HUDEP-2 (cell line): ENCODE data around the gene ABCA9.
"Not testable (repeated sequence)": the region's sequence is repeated elsewhere in the genome, so short reads cannot be mapped to it uniquely, and the experiment has no call there.

Experiments used
- DNase-seq, 76 experiments: peaks; one replicate each; lab custom pipeline; 2025; ENCODE audit not compliant: unreplicated experiment in 76 of 76; lab: John Stamatoyannopoulos, UW

ABCA9 gene

GRCh38 chr17:69044371-69044770 lies 16.4 kb downstream of the ABCA9 start:
- DNase-seq: no peak

- no peak for DNase-seq
These were observed 17.5 kb downstream of the ABCA9 start for GRCh38 chr17:69043098-69043734.

DNA sequence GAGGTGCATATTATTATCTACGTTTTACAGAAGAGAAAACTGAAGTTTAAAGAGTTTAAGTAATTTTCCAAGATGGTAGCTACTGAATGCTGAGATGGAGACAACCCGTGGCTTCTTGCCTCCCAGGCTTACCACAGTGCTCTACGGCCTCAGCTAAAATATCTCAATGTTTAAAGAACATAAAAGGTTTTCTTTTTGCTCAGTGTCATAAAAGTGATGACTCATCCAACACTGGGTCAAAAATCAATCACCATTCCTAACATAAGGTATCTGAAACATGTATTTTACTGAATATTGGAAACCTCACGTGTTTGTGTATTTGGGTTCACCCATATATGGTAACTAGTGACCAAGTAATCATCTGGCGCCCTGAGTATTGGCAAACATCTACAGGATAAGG lies 18.4 kb downstream of the ABCA9 start:
- no peak for DNase-seq

- no peak for DNase-seq
These were observed 28.9 kb downstream of the ABCA9 start for GRCh38 chr17:69031839-69032238.

- no peak for DNase-seq
These were observed 30.6 kb downstream of the ABCA9 start for GRCh38 chr17:69030169-69030568.

DNA sequence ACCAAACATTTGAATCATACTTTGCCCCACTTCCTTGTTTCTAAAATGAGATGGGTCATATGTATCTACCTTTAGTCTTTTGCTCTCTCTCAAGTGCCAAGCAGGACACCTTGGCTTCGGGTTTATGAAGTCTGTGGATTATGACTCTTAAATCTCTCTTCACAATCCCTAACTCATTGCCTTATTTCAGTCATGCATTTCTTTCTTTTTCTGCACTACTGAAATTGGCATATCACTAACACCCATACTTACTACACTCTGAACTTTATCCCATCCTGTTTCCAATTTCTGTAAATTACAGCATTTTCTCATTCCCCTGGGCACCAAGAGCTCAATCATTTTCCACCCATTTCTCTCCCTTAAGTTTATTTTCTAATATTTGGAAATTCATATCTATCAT lies 42.0 kb downstream of the ABCA9 start:
- no peak for DNase-seq

DNA sequence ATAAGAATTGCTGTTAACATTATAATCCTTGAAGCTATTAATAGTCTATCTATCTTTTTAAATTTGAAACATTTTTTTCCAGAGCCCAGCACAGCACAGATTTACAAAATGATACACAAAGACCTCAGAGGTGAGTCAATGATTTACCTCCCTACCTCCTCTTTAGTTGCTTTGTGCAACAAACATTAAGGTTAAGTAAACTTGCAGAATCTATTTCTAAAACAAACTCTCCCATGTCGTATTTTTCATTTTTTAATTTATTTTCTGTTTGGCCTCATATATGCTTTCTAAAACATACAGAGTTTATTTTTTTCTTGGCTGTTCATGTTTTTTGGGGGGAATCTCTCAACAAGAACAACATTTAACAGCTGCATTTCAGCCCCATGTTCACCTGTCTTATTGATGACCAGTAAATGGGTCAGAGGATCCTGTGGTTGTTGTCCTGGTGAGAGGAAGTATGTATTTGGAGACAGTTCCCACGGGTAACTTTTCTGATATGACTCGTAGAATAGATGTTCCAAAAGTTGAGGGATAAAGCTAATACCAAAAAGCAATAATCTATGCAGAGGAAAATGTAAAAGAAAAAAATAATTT lies 42.6 kb downstream of the ABCA9 start:
- no peak for DNase-seq

GRCh38 chr17:69015631-69016030 lies 45.1 kb downstream of the ABCA9 start:
- DNase-seq: no peak

- no peak for DNase-seq
These were observed 47.6 kb downstream of the ABCA9 start for GRCh38 chr17:69012895-69013805.

GRCh38 chr17:69009930-69010329 lies 50.8 kb downstream of the ABCA9 start:
- DNase-seq: no peak

DNA sequence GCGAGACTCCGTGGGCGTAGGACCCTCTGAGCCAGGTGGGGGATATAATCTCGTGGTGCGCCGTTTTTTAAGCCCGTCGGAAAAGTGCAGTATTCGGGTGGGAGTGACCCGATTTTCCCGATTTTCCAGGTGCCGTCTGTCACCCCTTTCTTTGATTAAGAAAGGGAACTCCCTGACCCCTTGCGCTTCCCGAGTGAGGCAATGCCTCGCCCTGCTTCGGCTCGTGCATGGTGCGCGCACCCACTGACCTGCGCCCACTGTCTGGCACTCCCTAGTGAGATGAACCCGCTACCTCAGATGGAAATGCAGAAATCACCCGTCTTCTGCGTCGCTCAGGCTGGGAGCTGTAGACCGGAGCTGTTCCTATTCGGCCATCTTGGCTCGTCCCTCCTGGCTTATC lies 56.0 kb downstream of the ABCA9 start:
- DNase-seq: not testable (repeated sequence)

DNA sequence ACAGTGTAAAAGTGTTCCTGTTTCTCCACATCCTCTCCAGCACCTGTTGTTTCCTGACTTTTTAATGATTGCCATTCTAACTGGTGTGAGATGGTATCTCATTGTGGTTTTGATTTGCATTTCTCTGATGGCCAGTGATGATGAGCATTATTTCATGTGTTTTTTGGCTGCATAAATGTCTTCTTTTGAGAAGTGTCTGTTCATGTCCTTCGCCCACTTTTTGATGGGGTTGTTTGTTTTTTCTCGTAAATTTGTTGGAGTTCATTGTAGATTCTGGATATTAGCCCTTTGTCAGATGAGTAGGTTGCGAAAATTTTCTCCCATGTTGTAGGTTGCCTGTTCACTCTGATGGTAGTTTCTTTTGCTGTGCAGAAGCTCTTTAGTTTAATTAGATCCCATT lies 61.0 kb downstream of the ABCA9 start:
- not testable (repeated sequence) for DNase-seq

GRCh38 chr17:68993112-68993511 lies 67.6 kb downstream of the ABCA9 start:
- DNase-seq: no peak

DNA sequence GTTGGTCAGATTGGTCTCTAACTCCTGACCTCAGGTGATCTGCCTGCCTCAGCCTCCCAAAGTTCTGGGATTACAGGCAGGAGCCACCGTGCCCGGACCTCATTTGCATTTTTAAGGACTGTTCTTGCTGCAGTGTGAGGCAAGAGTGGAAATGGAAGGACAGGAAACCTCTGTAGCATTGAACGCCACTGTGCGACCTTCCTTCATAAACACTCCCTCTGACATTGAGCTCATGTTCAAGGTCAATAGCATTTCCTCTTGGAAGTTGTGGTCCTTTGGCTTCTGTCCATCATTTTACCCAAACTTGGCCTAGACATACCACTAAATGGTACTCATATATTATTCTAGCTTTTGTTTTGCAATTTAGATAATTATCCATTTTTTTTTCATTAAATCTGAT lies 72.8 kb downstream of the ABCA9 start:
- DNase-seq: no peak

DNA sequence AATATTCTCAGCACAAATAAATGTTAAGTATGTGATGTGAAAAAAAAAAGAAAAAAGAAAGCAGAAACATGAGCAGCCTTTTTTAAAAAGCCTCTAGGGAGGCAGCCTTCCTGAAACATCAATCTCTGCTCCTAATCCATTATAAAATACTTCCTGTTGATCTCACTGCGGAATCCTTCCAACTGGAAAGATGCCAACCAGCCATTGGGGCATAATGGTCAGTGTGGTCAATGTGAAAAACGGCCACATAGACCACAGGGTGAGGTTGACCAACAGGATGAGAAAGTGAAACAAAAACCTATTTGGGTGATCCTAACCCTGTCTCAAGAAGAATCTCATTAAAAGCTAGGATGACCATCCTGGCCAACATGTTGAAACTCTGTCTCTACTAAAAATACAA lies 79.4 kb downstream of the ABCA9 start:
- no peak for DNase-seq

DNA sequence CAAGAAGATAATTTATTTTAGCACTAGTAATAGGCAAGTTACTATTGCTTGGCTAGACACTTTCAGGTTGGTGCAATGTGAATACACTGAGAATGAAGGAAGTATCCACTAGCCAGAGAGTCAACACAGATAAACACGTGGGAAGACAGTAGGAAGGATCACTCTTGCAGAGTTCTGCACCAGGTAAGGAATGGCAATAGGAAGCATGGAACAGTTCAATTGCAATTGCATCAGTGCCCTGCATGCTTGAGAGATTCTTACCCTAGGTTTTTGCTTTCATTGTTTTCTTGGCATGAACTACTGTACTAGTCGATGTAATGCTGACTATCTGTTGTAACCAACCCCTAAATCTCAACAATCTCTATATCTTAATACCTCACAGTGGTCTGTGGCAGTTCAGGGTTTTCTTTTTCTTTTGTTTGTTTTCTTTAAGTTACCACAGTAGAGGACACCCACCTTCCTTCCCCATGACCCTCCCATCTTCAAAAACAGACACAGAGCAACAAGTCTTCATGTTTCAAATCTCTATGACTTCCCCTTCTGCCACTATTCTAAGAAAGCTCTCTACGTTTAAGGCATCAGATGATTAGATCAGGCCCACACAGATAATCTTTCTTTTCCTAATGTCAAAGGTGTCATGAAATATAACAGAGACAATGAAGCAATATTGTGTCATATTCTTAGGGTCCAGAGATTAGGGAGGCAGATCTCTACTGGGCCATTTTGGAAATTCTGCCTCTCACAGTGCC lies 87.5 kb downstream of the ABCA9 start:
- no peak for DNase-seq

DNA sequence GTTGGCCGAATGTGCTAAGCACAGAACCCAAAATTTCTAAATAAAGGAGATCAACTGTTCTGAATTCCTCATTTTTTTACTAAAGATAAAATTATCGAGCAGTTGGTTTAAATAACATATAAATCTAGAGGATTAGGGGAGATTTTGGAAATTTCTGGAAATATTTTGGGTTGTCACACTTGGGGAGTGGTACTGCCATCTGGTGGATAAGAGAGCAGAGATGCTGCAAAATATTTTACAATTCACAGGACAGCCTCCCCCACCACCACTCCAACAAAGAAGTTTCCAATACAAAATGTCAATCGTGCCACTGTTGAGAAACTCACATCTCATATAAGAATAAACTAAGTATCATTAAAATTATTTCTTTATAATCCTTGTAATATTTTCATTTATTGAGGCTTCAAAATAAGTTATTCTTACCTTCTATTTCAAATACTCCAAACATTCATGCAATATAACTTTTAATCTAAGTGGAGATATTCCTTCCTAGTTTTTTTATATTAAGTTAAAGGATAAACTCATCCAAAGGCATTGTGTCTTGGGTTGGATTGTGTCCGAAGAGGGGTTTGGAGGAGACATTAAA lies 88.5 kb downstream of the ABCA9 start:
- DNase-seq: peak in 5 of 76 experiments; percentile 0 to 7 (median 3)

DNA sequence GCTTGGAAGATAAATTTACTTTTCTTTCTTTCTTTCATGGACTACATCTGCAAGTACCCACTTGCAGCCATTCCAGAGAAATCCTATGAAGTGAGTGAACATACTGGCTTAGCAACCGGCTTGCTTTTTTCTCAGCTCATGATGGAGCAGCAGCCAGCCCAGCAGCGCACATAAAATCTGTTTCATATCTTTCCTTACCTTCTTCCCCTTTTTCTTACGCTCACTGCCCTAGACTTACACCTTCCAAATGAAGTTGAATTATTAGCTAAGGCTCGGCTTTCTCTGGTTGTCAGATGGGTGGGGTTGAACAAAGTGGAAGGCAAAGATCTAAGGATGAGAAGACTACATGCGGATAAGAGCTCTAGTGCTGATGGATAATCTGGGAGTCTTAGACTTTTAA lies 91.6 kb downstream of the ABCA9 start:
- DNase-seq: no peak

GRCh38 chr17:68963958-68964357 lies 96.8 kb downstream of the ABCA9 start:
- no peak for DNase-seq

GRCh38 chr17:68961214-68961882 lies 99.4 kb downstream of the ABCA9 start:
- no peak for DNase-seq
